GM18511 (cell line): ENCODE measurements around the gene KIAA1671.
"Not testable (repeated sequence)": the region's sequence is repeated elsewhere in the genome, so short reads cannot be mapped to it uniquely, and the experiment has no call there.

Experiments used
- ATAC-seq: cut with Tn5 transposase; IDR thresholded peaks from one replicate; pipeline ENCODE4 v1.9.1; 2021; ENCODE audit warnings: mild to moderate bottlenecking, moderate library complexity; ENCODE audit not compliant: unreplicated experiment

KIAA1671 gene

GRCh38 chr22:24951942-24952836 is at the start of gene KIAA1671:
Gene KIAA1671, plus strand, starts transcription at chr22:24952716. Its CDS starts 75,284 bp downstream, at chr22:25028000.
- ATAC-seq: peak; percentile 82

DNA sequence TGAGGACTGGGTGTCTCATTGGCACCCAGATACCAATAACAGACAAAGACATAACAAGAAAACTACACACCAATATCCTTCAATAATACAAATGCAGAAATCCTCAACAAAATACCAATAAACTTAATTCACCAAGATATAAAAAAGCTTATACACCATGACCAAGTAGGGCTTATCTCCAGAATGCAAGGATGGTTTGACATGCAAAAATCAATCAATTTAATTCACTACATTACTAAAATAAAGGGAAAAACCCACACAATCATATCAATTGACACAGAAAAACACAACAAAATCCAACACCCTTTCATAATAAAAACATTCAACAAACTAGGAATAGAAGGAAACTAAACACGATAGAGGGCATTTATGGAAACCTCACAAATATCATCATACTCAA is 46.6 kb upstream of the KIAA1671 start:
- no peak for ATAC-seq

- ATAC-seq: not testable (repeated sequence)
These were observed 45.4 kb upstream of the KIAA1671 start for GRCh38 chr22:24907101-24907500.

- ATAC-seq: no peak
These were observed 32.5 kb upstream of the KIAA1671 start for GRCh38 chr22:24920029-24920428.

DNA sequence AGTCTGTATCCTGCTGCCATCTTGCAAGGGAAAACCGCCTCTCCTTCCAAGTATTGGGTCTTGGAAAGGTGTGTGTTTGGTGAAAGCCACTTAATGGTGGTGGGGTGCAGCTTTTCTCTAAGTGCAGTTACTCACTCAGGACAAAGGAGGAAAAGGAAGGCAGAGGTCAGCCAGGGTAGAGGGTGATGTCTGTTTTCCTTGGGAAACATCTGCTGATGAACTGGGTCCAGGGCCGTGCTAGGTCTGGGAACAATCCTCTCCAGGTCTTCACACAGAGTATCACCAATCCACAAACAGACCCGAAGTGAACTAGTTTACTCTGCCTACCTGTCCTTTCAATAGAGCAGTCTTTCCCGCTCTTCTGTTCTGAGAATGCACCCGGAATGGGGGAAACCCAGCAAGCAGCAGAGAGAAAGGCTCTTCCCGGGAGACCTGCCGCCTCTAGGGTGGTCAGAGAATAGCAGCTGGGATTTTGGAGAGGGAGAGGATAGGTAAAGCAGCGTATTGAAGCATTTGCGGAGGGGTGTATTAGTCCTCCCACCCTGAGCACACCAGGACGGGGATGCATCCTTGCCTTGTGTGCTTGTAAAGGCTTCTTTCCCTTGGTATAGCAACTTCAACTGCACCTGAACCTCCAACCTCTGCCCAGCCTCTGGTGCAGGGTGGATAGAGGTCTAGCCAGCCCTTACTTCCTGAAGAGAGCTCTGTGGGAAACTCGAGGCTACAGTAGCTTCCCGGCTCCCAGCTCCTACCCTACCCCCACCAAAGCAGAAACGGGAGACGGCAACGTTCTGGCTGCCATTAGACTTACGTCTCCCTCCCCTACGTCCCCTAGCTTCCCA is 26.7 kb upstream of the KIAA1671 start:
- no peak for ATAC-seq

DNA sequence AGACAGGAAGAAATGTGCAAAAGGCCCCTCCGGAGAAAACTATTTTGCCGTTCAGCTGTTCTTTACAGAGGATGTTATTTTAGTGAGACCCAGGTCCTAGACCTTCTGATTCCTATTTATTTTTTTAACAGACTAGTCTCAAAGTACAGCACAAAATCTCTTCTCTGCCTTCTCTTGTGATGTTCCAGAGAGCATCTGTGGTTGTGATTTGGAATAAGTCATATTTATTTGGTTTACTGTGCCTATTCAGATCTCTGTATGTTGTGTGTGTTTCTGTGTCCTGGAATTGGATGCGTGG is 26.1 kb upstream of the KIAA1671 start:
- ATAC-seq: no peak

GRCh38 chr22:24926849-24927579 is 25.5 kb upstream of the KIAA1671 start:
- no peak for ATAC-seq

DNA sequence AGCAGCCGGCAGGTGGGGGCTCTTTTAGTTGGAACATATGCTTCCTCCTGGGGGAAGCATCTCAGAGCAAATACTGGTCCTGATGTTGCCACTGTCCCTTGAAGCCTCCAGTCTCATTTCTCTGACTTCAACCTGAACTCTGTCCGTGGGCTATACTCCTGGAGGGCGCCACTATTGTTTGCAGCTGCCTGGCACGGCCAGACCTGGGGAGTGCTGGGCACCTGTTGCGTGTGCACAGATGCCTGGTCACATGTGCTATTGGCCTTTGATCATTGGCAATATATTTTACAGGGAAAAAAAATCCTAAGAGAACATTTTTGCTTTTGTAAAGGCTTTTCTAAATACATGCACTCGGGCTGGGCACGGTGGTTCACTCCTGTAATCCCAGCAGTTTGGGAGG is 24.2 kb upstream of the KIAA1671 start:
- ATAC-seq: no peak

GRCh38 chr22:24930678-24931077 is 21.8 kb upstream of the KIAA1671 start:
- no peak for ATAC-seq

DNA sequence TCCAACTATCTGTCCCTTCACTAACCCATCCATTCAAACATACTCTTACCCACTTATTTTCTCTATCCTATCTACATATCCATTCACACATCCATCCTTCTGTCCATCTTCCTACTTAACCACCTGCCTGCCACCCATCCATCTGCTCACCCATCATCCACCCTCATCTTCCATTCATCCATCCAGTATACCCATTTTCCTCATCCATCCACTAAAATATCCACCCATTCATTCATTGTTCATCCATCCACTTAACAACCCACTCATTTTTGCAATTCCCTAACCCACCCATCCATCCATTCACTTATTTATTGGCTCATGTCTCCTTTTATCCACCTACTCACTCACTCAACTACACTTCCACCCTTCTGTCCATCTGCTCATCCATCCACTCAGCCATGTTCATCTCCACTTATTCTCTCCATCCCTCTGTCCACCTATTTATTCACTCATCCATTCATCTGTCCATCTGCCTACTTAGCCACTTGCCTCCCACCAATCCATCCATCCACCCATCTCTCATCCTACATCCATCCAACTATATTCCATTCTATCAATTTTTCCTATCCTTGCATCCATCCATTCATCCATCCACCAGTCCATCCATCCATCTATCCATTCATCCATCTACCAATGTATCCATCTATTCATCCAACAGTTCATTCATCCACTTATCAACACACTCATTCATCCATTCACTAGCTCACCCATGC is 16.6 kb upstream of the KIAA1671 start:
- ATAC-seq: no peak

- ATAC-seq: no peak
These were observed 15.4 kb upstream of the KIAA1671 start for GRCh38 chr22:24937114-24937513.

- no peak for ATAC-seq
These were observed 13.7 kb upstream of the KIAA1671 start for GRCh38 chr22:24938741-24939341.

- no peak for ATAC-seq
These were observed 10.2 kb upstream of the KIAA1671 start for GRCh38 chr22:24942301-24942700.

- no peak for ATAC-seq
These were observed 8.1 kb upstream of the KIAA1671 start for GRCh38 chr22:24944217-24944937.

DNA sequence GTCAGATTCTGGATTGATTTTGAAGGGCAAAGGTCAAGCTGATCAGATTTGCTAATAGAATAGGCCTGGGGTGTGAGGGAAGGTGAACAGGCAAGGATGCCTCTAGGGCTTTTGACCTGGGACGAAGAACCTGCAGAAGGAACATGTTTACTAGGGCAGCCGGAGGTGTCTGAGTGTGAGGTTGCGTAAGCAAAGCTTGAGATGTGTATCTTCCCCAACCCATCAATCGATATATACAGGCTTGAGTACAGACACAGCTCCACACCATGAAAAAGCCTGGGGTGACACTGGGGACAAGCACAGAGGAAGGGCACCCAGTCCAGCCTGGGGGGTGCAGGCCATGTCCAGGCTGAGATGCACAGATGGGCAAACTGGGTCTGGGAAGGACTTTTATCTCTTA is 7.1 kb upstream of the KIAA1671 start:
- ATAC-seq: no peak

DNA sequence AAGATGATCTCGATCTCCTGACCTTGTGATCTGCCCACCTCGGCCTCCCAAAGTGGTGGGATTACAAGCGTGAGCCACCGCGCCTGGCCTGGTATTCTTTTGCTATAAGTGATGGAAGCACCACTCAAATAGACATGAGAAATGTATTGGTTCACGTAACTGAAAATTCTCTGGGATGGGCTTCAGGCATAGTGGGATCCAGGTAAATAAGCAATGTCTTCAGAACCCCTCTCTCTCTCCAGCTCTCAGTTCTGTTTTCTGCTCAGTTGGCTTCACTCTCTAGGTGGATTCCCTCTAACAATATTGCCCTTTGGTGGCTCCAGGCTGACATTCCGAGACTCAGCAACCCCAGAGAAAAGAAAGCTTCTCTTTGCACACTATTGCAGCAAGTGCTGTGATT is 5.1 kb upstream of the KIAA1671 start:
- no peak for ATAC-seq

GRCh38 chr22:24947881-24948280 is 4.6 kb upstream of the KIAA1671 start:
- no peak for ATAC-seq

DNA sequence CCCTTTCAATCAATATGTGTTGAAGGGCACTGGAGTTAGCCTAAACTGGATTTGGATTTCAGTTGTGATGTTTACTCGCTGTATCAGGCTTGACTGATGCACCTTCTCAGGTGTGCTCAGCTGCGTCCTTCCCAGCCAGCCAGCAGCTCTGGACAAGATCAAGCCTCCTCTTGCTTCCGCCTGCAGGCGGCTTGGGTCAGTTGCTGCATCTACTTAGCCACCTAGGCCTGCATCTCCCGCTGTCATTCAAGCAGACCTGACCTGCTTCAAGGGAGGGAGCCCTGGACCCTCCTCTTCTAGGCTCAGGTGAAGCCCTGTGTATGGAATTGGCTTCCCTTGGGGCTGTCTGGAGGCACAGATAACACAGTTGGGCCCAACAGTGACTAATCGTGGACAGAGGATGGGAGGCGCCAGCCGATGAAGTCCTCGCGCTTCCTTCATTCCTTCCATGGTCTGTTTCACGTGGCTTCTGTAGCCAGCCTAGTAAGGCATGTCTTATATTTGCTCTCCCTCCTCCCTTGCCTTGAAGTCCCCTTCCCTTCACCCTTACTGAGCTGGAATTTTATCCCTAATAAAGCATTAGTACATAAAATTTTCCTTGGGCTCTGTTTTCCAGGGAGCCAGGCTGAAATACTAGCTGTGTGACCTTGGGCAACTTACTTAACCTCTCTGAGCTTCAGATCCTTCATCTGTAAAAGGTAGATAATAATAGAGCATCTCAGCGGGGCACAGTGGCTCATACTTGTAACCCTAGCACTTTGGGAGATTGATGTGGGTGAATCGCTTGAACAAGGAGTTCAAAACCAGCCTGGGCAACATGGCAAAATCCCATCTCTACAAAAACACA is 3.9 kb upstream of the KIAA1671 start:
- ATAC-seq: no peak
